K562 (cell line): ENCODE results near the gene TSPAN18. TPM values are rescaled to one million over a fixed set of nuclear protein-coding genes. Genes with fewer than 3 reads are reported as not detected.

ENCODE experiments used
- ATAC-seq: fragments of 200-7000 bp; cut with Tn5 transposase; 3 replicates; pipeline ENCODE4 v1.9.1; 2020; ENCODE audit warnings: moderate library complexity
- BruUV-seq: library from RNA; stranded (reverse); fragments of 400-500 nt; replicated peaks from 2 replicates; lab custom pipeline; 2021; lab: Mats Ljungman, UMichigan
- CTCF ChIA-PET: fragments of 300-600 bp; formaldehyde crosslinking; extraction: SDS; loops from one replicate; lab custom pipeline; 2021; ENCODE audit warnings: low intra/inter-chr PET ratio; lab: Yijun Ruan, JAX
- POLR2A ChIA-PET: fragments of 300-600, 350-650 bp; sonication (Branson Sonifier 250); formaldehyde crosslinking; extraction: SDS; loops from one replicate; lab custom pipeline; 2021; ENCODE audit warnings: antibody characterized with exemption, inconsistent platforms; lab: Yijun Ruan, JAX
- DNase-seq, 4 experiments: peaks; one replicate each; pipeline versions ENCODE4 v3.0.0 to v3.0.0-alpha.2; 2011 to 2018; ENCODE audit warnings: low spot score in 3 of 4, mixed read lengths in 3 of 4; ENCODE audit errors: extremely low read depth in 1 of 4
- FAIRE-seq: peaks from 2 replicates; lab custom pipeline; 2011; peaks lifted over from hg19 to GRCh38; lab: Jason Lieb, UNC
- H2AFZ ChIP-seq: 2 replicates; pipeline ENCODE4 v1.6.0; 2011; ENCODE audit warnings: low read depth, low read length, control low read depth, inconsistent platforms
- H3K27ac ChIP-seq: fragments of 200-600 bp; 3 replicates; pipeline ENCODE4 v1.8.0; 2011; ENCODE audit warnings: low read depth, mild to moderate bottlenecking, control low read depth, inconsistent platforms, low read length, moderate library complexity, mixed read lengths; ENCODE audit errors: extremely low read depth
- H3K27me3 ChIP-seq, 2 experiments: fragments of 300-600 bp in 1 of 2; 2 replicates in 1 of 2; 3 replicates in 1 of 2; pipeline versions ENCODE4 v1.6.0 to v1.8.0; 2011; ENCODE audit warnings: inconsistent platforms in 2 of 2, low read length in 2 of 2, mild to moderate bottlenecking in 1 of 2, mixed read lengths in 1 of 2, moderate library complexity in 1 of 2; ENCODE audit not compliant: control insufficient read depth in 2 of 2, insufficient read depth in 2 of 2
- H3K36me3 ChIP-seq: fragments of 300-600 bp; 3 replicates; pipeline ENCODE4 v1.8.0; 2011; ENCODE audit warnings: mild to moderate bottlenecking, low read length, inconsistent platforms; ENCODE audit not compliant: control insufficient read depth, insufficient read depth
- H3K4me1 ChIP-seq, 2 experiments: fragments of 200-600 bp in 1 of 2; replicated peaks in 1 of 2; 2 replicates in 1 of 2; 3 replicates in 1 of 2; pipeline versions ENCODE4 v1.5.1 to v1.8.0; 2011; ENCODE audit warnings: inconsistent platforms in 2 of 2, low read length in 2 of 2, mild to moderate bottlenecking in 1 of 2, mixed read lengths in 1 of 2, moderate library complexity in 1 of 2; ENCODE audit not compliant: control insufficient read depth in 2 of 2, insufficient read depth in 2 of 2
- H3K4me2 ChIP-seq: 2 replicates; pipeline ENCODE4 v1.6.1; 2011; ENCODE audit warnings: low read length, control low read depth, inconsistent platforms, mixed read lengths; ENCODE audit not compliant: insufficient read depth
- H3K4me3 ChIP-seq: fragments of 200-600 bp; sonication (generic), shearing (Covaris generic); 2 replicates; pipeline ENCODE4 v1.5.1; 2016; ENCODE audit warnings: control low read depth, inconsistent platforms
- H3K79me2 ChIP-seq: fragments of 200-600 bp; 3 replicates; pipeline ENCODE4 v1.8.0; 2011; ENCODE audit warnings: low read length, inconsistent platforms; ENCODE audit not compliant: control insufficient read depth, insufficient read depth
- H3K9ac ChIP-seq, 2 experiments: 2 replicates each; pipeline versions ENCODE4 v1.6.0 to v1.6.1; 2011; ENCODE audit warnings: low read depth in 2 of 2, low read length in 2 of 2, control low read depth in 1 of 2, inconsistent platforms in 1 of 2, mild to moderate bottlenecking in 1 of 2, mixed read lengths in 1 of 2; ENCODE audit not compliant: insufficient read depth in 1 of 2
- H3K9me1 ChIP-seq: one replicate; pipeline ENCODE4 v1.6.0; 2011; ENCODE audit warnings: inconsistent platforms, mild to moderate bottlenecking, low read length, moderate library complexity; ENCODE audit not compliant: control insufficient read depth, insufficient read depth
- H3K9me3 ChIP-seq: replicated peaks from 2 replicates; pipeline ENCODE4 v1.5.1; 2011; ENCODE audit warnings: low read depth, low read length, inconsistent platforms; ENCODE audit not compliant: control insufficient read depth, insufficient read depth
- H4K20me1 ChIP-seq: replicated peaks from 2 replicates; pipeline ENCODE4 v1.6.1; 2011; ENCODE audit warnings: low read length, inconsistent platforms, mixed read lengths; ENCODE audit not compliant: control insufficient read depth, insufficient read depth
- HMG20B ChIP-seq: fragments of 250-450 bp; sonication (Bioruptor Pico); IDR thresholded peaks from 2 replicates; pipeline ENCODE4 v1.5.0; 2021; ENCODE audit warnings: mild to moderate bottlenecking
- IFI16 ChIP-seq: fragments of 250-450 bp; sonication (Bioruptor Pico); IDR thresholded peaks from 2 replicates; pipeline ENCODE4 v2.1.2; 2022; ENCODE audit warnings: mild to moderate bottlenecking, inconsistent platforms
- MYBL2 ChIP-seq, 2 experiments: fragments of 450-650 bp in 1 of 2; sonication (generic) in 1 of 2; formaldehyde crosslinking in 1 of 2; IDR thresholded peaks; 2 replicates each; pipeline versions ENCODE4 v1.6.1 to v1.8.1; 2017 to 2022; ENCODE audit warnings: borderline replicate concordance in 1 of 2, inconsistent platforms in 1 of 2, low read depth in 1 of 2, mild to moderate bottlenecking in 1 of 2, missing genetic modification reagents in 1 of 2, moderate library complexity in 1 of 2
- SMARCB1 ChIP-seq: IDR thresholded peaks from 2 replicates; pipeline ENCODE4 v1.6.1; 2011; ENCODE audit warnings: improper control_type of control experiment, low read depth; ENCODE audit not compliant: insufficient read length
- SP2 ChIP-seq: IDR thresholded peaks from 2 replicates; pipeline ENCODE4 v1.6.1; 2011; ENCODE audit warnings: mild to moderate bottlenecking, low read depth, low read length, moderate library complexity; ENCODE audit not compliant: poor library complexity, severe bottlenecking; ENCODE audit errors: extremely low read depth
- WGBS: fragments of 100-300 bp; shearing (Covaris generic); methylation state at CpG from one replicate; pipeline ENCODE4 v1.1.6; 2016; ENCODE audit warnings: low coverage, mixed read lengths; ENCODE audit not compliant: insufficient coverage; ENCODE audit errors: missing lambda C conversion rate; 5-methylcytosine and 5-hydroxymethylcytosine counted together
- in situ Hi-C: fragments of 300-500 bp; cut with MboI; formaldehyde crosslinking; loops from 4 replicates; pipeline ENCODE4 v1.15.0; 2018; ENCODE audit warnings: inconsistent platforms, mixed read lengths
- intact Hi-C: fragments of 100-400 bp; cut with micrococcal nuclease; formaldehyde crosslinking; loops from 2 replicates; pipeline ENCODE4 v1.14.2; 2022
- polyA plus RNA-seq, 8 experiments: library from polyadenylated mRNA; depleted of rRNA in 4 of 8; stranded (reverse) in 5 of 8; unstranded in 3 of 8; fragments of >200 nt; fragmentation: Nextera tagmentation in 2 of 8; fragmentation: Illumina TruSeq in 1 of 8; extraction: Ambion mirVana in 2 of 8; extraction: Trizol in 1 of 8; gene quantifications; 2 replicates each; pipeline versions ENCODE4 v1.2.1 to v1.2.3, GENCODE V29; 2011 to 2014; ENCODE audit warnings: inconsistent platforms in 1 of 8, missing spikeins in 1 of 8
- total RNA-seq, 7 experiments: library from RNA; depleted of rRNA in 6 of 7; stranded (reverse); fragments of >200 nt in 6 of 7; fragmentation: Illumina TruSeq in 2 of 7; extraction: Trizol in 2 of 7; gene quantifications; 2 replicates each; pipeline versions ENCODE4 v1.2.1 to v1.2.3, GENCODE V29; 2011 to 2021; ENCODE audit warnings: low replicate concordance in 1 of 7
- TF ChIP-seq, protein P1 (sequence below): sonication (generic); formaldehyde crosslinking; IDR thresholded peaks from 2 replicates; pipeline ENCODE4 v1.8.0; 2022; ENCODE audit warnings: mild to moderate bottlenecking, missing genetic modification reagents
- TF ChIP-seq, protein P2 (sequence below): fragments of 450-650 bp; IDR thresholded peaks from 2 replicates; pipeline ENCODE4 v1.6.1; 2016; ENCODE audit warnings: mild to moderate bottlenecking

TSPAN18 gene
- total and polyA plus RNA-seq, 9 of the 15 experiments (the other 6 are each of a cell fraction or from before 2014, with no cell fraction given): 0.17 to 0.35 (median 0.22) TPM; not detected in 4

DNA sequence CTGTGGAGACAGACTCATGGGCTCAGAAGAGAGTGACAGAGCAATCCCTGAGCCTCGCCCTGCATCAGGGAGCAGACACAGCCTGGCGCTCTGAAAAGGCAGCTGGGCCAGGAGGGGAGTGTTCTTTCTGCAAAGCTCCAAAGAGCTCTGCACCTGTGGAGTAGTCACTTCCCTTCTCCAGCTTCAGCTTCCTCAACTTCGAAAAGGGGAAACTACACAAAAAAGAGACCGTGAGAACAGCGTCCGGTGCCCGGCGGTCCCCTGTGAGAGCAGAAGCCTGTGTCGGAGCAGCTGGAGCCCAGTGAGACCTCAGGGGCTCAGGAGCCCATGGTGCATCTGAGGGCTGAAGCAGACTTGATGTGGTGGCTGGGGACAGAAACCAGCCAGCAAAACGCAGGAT, 188.9 kb downstream of the TSPAN18 start:
- Histone ChIP-seq H3K27me3 (peaks cover 11 to 47% of the 10 kb centered on the region in 2 experiments; a peak in 4 of 5 replicates), H3K36me3 (no peaks in the 10 kb centered on the region), H3K4me2 (no peak overlapping the region), H3K4me3 (no peak overlapping the region), H2AFZ (no peak overlapping the region), H3K79me2 (no peaks in the 10 kb centered on the region), H3K27ac (no peak overlapping the region), H3K9me3 (no peaks in the 10 kb centered on the region), H3K4me1 (peaks cover 0 to 3% of the 10 kb centered on the region in 2 experiments; a peak in 1 of 5 replicates), H3K9ac (no peak overlapping the region), H4K20me1 (peaks cover 13% of the 10 kb centered on the region; the same call in 1 of the 2 replicates), H3K9me1 (peaks cover under 1% of the 10 kb centered on the region)
- in situ Hi-C loops: no loop called here
- 0% methylated on average over 9 of the region's 10 CpGs for WGBS
- POLR2A ChIA-PET: interaction anchor here (0.7 kb wide), 1 partner anchor 9 kb away, joined by 3 read pairs; no protein-coding TSS in a partner anchor
- intact Hi-C loops: no loop called here
- no TSS peak for BruUV-seq
- DNase-seq (no peak), ATAC-seq (no peak), FAIRE-seq (no peak)
- CTCF ChIA-PET: no interaction called here
- TF ChIP-seq IFI16 (CRISPR knock-in tag) (no peak), SP2 (no peak), HMG20B (no peak), MYBL2 (IDR thresholded peaks at IDR 0.05; ENCODE audit: low read depth) (no peak), MYBL2 (CRISPR knock-in tag; IDR thresholded peaks at IDR 0.05; ENCODE audit: borderline replicate concordance) (no peak), SMARCB1 (no peak)
- TF ChIP-seq, protein P1, sequence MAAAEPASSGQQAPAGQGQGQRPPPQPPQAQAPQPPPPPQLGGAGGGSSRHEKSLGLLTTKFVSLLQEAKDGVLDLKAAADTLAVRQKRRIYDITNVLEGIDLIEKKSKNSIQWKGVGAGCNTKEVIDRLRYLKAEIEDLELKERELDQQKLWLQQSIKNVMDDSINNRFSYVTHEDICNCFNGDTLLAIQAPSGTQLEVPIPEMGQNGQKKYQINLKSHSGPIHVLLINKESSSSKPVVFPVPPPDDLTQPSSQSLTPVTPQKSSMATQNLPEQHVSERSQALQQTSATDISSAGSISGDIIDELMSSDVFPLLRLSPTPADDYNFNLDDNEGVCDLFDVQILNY (CRISPR knock-in tag): no peak
- TF ChIP-seq, protein P2, sequence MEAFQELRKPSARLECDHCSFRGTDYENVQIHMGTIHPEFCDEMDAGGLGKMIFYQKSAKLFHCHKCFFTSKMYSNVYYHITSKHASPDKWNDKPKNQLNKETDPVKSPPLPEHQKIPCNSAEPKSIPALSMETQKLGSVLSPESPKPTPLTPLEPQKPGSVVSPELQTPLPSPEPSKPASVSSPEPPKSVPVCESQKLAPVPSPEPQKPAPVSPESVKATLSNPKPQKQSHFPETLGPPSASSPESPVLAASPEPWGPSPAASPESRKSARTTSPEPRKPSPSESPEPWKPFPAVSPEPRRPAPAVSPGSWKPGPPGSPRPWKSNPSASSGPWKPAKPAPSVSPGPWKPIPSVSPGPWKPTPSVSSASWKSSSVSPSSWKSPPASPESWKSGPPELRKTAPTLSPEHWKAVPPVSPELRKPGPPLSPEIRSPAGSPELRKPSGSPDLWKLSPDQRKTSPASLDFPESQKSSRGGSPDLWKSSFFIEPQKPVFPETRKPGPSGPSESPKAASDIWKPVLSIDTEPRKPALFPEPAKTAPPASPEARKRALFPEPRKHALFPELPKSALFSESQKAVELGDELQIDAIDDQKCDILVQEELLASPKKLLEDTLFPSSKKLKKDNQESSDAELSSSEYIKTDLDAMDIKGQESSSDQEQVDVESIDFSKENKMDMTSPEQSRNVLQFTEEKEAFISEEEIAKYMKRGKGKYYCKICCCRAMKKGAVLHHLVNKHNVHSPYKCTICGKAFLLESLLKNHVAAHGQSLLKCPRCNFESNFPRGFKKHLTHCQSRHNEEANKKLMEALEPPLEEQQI: no peak
